GM19238 (cell line): ENCODE measurements around the gene TMEM135.
"Not testable (repeated sequence)": the region's sequence is repeated elsewhere in the genome, so short reads cannot be mapped to it uniquely, and the experiment has no call there.

Experiments
- DNase-seq: peaks from one replicate; pipeline ENCODE4 v3.0.0; 2011; ENCODE audit warnings: low spot score; ENCODE audit not compliant: insufficient read length

TMEM135 gene

GRCh38 chr11:87037450-87038234 is at the start of gene TMEM135:
Gene TMEM135, plus strand, starts transcription at chr11:87037934. Its CDS starts 112 bp downstream, at chr11:87038046.
- DNase-seq = peak; percentile 95

- DNase-seq = no peak
Observed at GRCh38 chr11:86988351-86988881, 49.3 kb upstream of the TMEM135 start.

GRCh38 chr11:86990031-86990430 is 47.7 kb upstream of the TMEM135 start:
- DNase-seq = no peak

GRCh38 chr11:86990515-86990914 is 47.2 kb upstream of the TMEM135 start:
- DNase-seq = no peak

- DNase-seq = no peak
Observed at GRCh38 chr11:86991341-86991740, 46.4 kb upstream of the TMEM135 start.

GRCh38 chr11:86992340-86992739 is 45.4 kb upstream of the TMEM135 start:
- not testable (repeated sequence) for DNase-seq

GRCh38 chr11:86993031-86993430 is 44.7 kb upstream of the TMEM135 start:
- DNase-seq = no peak

GRCh38 chr11:86996953-86997570 is 40.7 kb upstream of the TMEM135 start:
- no peak for DNase-seq

GRCh38 chr11:86999388-86999787 is 38.3 kb upstream of the TMEM135 start:
- no peak for DNase-seq

GRCh38 chr11:86999859-87000753 is 37.6 kb upstream of the TMEM135 start:
- DNase-seq = no peak

- no peak for DNase-seq
Observed at GRCh38 chr11:87002918-87003317, 34.8 kb upstream of the TMEM135 start.

- DNase-seq = not testable (repeated sequence)
Observed at GRCh38 chr11:87004281-87004680, 33.5 kb upstream of the TMEM135 start.

GRCh38 chr11:87005569-87005921 is 32.2 kb upstream of the TMEM135 start:
- no peak for DNase-seq

- DNase-seq = no peak
Observed at GRCh38 chr11:87006035-87006434, 31.7 kb upstream of the TMEM135 start.

GRCh38 chr11:87007963-87008362 is 29.8 kb upstream of the TMEM135 start:
- no peak for DNase-seq

- no peak for DNase-seq
Observed at GRCh38 chr11:87012089-87012488, 25.6 kb upstream of the TMEM135 start.

GRCh38 chr11:87012673-87013072 is 25.1 kb upstream of the TMEM135 start:
- DNase-seq = no peak

GRCh38 chr11:87013912-87014825 is 23.6 kb upstream of the TMEM135 start:
- no peak for DNase-seq

- no peak for DNase-seq
Observed at GRCh38 chr11:87015645-87016044, 22.1 kb upstream of the TMEM135 start.

GRCh38 chr11:87019613-87020271 is 18.0 kb upstream of the TMEM135 start:
- no peak for DNase-seq
